ENCODE results near the gene HCFC1. TPM values are rescaled to one million over a fixed set of nuclear protein-coding genes. Genes with fewer than 3 reads are reported as not detected.

HCFC1 gene
- total and polyA plus RNA-seq, 2 of the 8 experiments (the other 6 are each of a cell fraction or from before 2014, with no cell fraction given): 24.9 to 117 TPM

DNA sequence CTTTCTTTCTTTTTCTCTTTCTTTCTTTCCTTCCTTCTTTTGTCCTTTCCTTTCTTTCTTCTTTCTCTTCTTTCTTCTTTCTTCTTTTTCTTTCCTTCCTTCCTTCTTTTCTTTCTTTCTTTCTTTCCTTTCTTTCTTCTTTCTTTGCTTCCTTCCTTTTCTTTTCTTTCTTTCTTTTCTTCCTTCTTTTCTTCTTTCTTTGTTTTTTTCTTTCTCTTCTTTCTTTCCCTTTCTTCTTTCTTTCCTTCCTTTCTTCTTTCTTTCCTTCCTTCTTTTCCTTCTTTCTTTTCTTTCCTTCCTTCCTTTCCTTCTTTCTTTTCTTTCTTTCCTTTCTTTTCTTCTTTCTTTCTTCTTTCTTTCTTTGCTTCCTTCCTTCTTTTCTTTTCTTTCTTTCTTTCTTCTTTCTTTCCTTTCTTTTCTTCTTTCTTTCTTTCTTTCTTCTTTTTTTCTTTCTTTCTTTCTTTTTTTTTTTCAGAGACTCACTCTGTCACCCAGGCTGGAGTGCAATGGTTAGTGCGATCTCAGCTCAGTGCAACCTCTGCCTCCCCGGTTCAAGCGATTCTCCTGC lies 19.5 kb upstream of the HCFC1 start:
- no peak for FAIRE-seq
- no peaks in the 10 kb centered on the region for H4K20me1 ChIP-seq (replicated peaks in 1 of 2; ENCODE audit: control insufficient read depth in 1 of 2, insufficient read depth in 2 of 2, low read length in 2 of 2)

More for the DNA sequence above, 19.5 kb upstream of the HCFC1 start:
- CTCF ChIA-PET (ENCODE audit: partially characterized antibody): no interaction called here
- no CpG with 5 or more reads among the region's 3 CpGs for WGBS, 2 experiments (ENCODE audit: extremely low coverage in 1 of 2, insufficient coverage in 1 of 2, insufficient read length in 1 of 2, insufficient replicate concordance in 2 of 2, low coverage in 1 of 2, low lambda C conversion rate in 2 of 2, missing lambda C conversion rate in 1 of 2)
- H3K9me3 ChIP-seq (ENCODE audit: insufficient read depth in 2 of 2, low read depth in 1 of 2, low read length in 1 of 2): no peaks in the 10 kb centered on the region
- H3K4ac ChIP-seq (replicated peaks; ENCODE audit: insufficient read length, low read depth, low read length): no peak overlapping the region
- TF ChIP-seq SRF (IDR thresholded peaks at IDR 0.05; ENCODE audit: low read depth, low read length): no peak
- TF ChIP-seq ATF3 (IDR thresholded peaks at IDR 0.05; ENCODE audit: insufficient read depth, low read depth, low read length): no peak
- TF ChIP-seq SAP30 (IDR thresholded peaks at IDR 0.05; ENCODE audit: insufficient read depth, insufficient replicate concordance, low read length): no peak
- no peak for TF ChIP-seq CBX8 (IDR thresholded peaks at IDR 0.05; ENCODE audit: borderline replicate concordance, low read depth, low read length)
- TF ChIP-seq POLR2A (IDR thresholded peaks at IDR 0.05; ENCODE audit: control extremely low read depth in 1 of 2, low read depth in 2 of 2, low read length in 2 of 2): no peak
- no peak for TF ChIP-seq CREB1 (IDR thresholded peaks at IDR 0.05)
- no peak for TF ChIP-seq RAD21 (IDR thresholded peaks at IDR 0.05 in 1 of 2, conservative IDR thresholded peaks at IDR 0.05 in 1 of 2; ENCODE audit: low read depth in 2 of 2, low read length in 2 of 2)
- no peak for TF ChIP-seq NRF1 (IDR thresholded peaks at IDR 0.05; ENCODE audit: low read depth, low read length)
- TF ChIP-seq TAF1 (IDR thresholded peaks at IDR 0.05; ENCODE audit: low read depth, low read length): no peak
- TF ChIP-seq CHD1 (IDR thresholded peaks at IDR 0.05; ENCODE audit: low read depth, low read length): no peak
- no peak for TF ChIP-seq EP300 (IDR thresholded peaks at IDR 0.05; ENCODE audit: borderline replicate concordance in 1 of 2, low read depth in 2 of 2, low read length in 2 of 2)
- TF ChIP-seq EGR1 (IDR thresholded peaks at IDR 0.05; ENCODE audit: borderline replicate concordance, low read depth, low read length): no peak
- no peak overlapping the region for H3K4me2 ChIP-seq (ENCODE audit: insufficient read depth in 1 of 2, low read depth in 2 of 2, low read length in 2 of 2)
- H3K23ac ChIP-seq (ENCODE audit: insufficient read length): no peak overlapping the region
- H2BK5ac ChIP-seq (ENCODE audit: low read depth, low read length): no peak overlapping the region
- no peak overlapping the region for H3K14ac ChIP-seq (ENCODE audit: insufficient read length)
- H3K9ac ChIP-seq (replicated peaks in 1 of 4; ENCODE audit: extremely low read depth in 1 of 4, low read depth in 3 of 4, low read length in 3 of 4): no peak overlapping the region
- H3K23me2 ChIP-seq (ENCODE audit: low read depth, low read length): no peaks in the 10 kb centered on the region; the same call in 1 of the 2 replicates
- no peak overlapping the region for H3K4me3 ChIP-seq (ENCODE audit: extremely low read depth in 1 of 4, insufficient read depth in 2 of 4, low read depth in 3 of 4, low read length in 4 of 4)
- no peak overlapping the region for H2BK120ac ChIP-seq (replicated peaks; ENCODE audit: low read depth, low read length)
- DNase-seq (ENCODE audit: low read depth in 1 of 2, low spot score in 2 of 2): no peak
- no peak overlapping the region for H2BK20ac ChIP-seq (ENCODE audit: low read length)
- H4K5ac ChIP-seq (ENCODE audit: insufficient read length, low read depth, low read length): no peak overlapping the region
- H2BK12ac ChIP-seq (ENCODE audit: low read depth, low read length): no peak overlapping the region
- no peak overlapping the region for H4K8ac ChIP-seq (ENCODE audit: extremely low read depth, insufficient read depth, low read length)
- no peaks in the 10 kb centered on the region for H3K79me1 ChIP-seq (ENCODE audit: low read depth, low read length)
- no peak overlapping the region for H2AFZ ChIP-seq (ENCODE audit: low read length)
- no peaks in the 10 kb centered on the region for H3K27me3 ChIP-seq (replicated peaks in 1 of 4; ENCODE audit: control insufficient read depth in 3 of 4, extremely low read depth in 1 of 4, insufficient read depth in 3 of 4, low read length in 3 of 4)
- no peak overlapping the region for H3K18ac ChIP-seq (ENCODE audit: extremely low read depth, low read length)
- H4K91ac ChIP-seq (replicated peaks; ENCODE audit: insufficient read length, low read length): no peak overlapping the region
- POLR2A ChIA-PET (ENCODE audit: partially characterized antibody): no interaction called here
- H3K4me1 ChIP-seq (replicated peaks in 1 of 4; ENCODE audit: control insufficient read depth in 3 of 4, insufficient read depth in 4 of 4, low read length in 3 of 4): no peaks in the 10 kb centered on the region
- H3K79me2 ChIP-seq (ENCODE audit: control insufficient read depth in 1 of 2, insufficient read depth in 2 of 2, low read length in 2 of 2): no peaks in the 10 kb centered on the region
- no peak overlapping the region for H3K56ac ChIP-seq (replicated peaks; ENCODE audit: insufficient read length, low read depth, low read length)
- no peak overlapping the region for H2BK15ac ChIP-seq (ENCODE audit: low read length)
- no peaks in the 10 kb centered on the region for H3K36me3 ChIP-seq (ENCODE audit: control insufficient read depth in 2 of 4, insufficient read depth in 4 of 4, low read length in 3 of 4)
- no peak overlapping the region for H2AK5ac ChIP-seq (ENCODE audit: low read depth, low read length)
- H3K27ac ChIP-seq (ENCODE audit: low read depth, low read length): no peak overlapping the region
